GM19463 (cell line): Measurements from ENCODE around the gene AURKAIP1.
"Not testable (repeated sequence)": the region's sequence is repeated elsewhere in the genome, so short reads cannot be mapped to it uniquely, and the experiment has no call there.

Experiments used
- ATAC-seq: cut with Tn5 transposase; IDR thresholded peaks from one replicate; pipeline ENCODE4 v1.9.1; 2021; ENCODE audit warnings: mild to moderate bottlenecking, moderate library complexity; ENCODE audit not compliant: unreplicated experiment

Gene AURKAIP1

GRCh38 chr1:1406821-1407635 lies 32.0 kb upstream of the AURKAIP1 start, which contains the start of gene MRPL20:
MRPL20 (minus strand) TSS chr1:1407293; CDS start chr1:1407217, 76 bp downstream.
- ATAC-seq: peak; percentile 91

- no peak for ATAC-seq
Measured at GRCh38 chr1:1406101-1406820, 31.3 kb upstream of the AURKAIP1 start.

- no peak for ATAC-seq
Measured at GRCh38 chr1:1403653-1404052, 28.6 kb upstream of the AURKAIP1 start.

- ATAC-seq: not testable (repeated sequence)
Measured at GRCh38 chr1:1402901-1403392, 27.9 kb upstream of the AURKAIP1 start.

GRCh38 chr1:1402072-1402900 lies 27.3 kb upstream of the AURKAIP1 start:
- no peak for ATAC-seq

- no peak for ATAC-seq
Measured at GRCh38 chr1:1401457-1402010, 26.5 kb upstream of the AURKAIP1 start.

- ATAC-seq: no peak
Measured at GRCh38 chr1:1400576-1401456, 25.8 kb upstream of the AURKAIP1 start.

- no peak for ATAC-seq
Measured at GRCh38 chr1:1399872-1400575, 25.0 kb upstream of the AURKAIP1 start.

- ATAC-seq: peak; percentile 96
Measured at GRCh38 chr1:1399187-1399871, 24.3 kb upstream of the AURKAIP1 start, which contains the start of gene CCNL2. CCNL2 (minus strand) TSS chr1:1399335; CDS start chr1:1399306, 29 bp downstream.

- peak; percentile 3 for ATAC-seq
Measured at GRCh38 chr1:1398677-1399186, 23.7 kb upstream of the AURKAIP1 start.

- ATAC-seq: no peak
Measured at GRCh38 chr1:1397839-1398523, 23.0 kb upstream of the AURKAIP1 start.

GRCh38 chr1:1395166-1395565 lies 20.2 kb upstream of the AURKAIP1 start:
- no peak for ATAC-seq

GRCh38 chr1:1394116-1394515 lies 19.1 kb upstream of the AURKAIP1 start:
- no peak for ATAC-seq

- no peak for ATAC-seq
Measured at GRCh38 chr1:1393428-1393827, 18.4 kb upstream of the AURKAIP1 start.

GRCh38 chr1:1393014-1393413 lies 18.0 kb upstream of the AURKAIP1 start:
- ATAC-seq: no peak

GRCh38 chr1:1391225-1391624 lies 16.2 kb upstream of the AURKAIP1 start:
- no peak for ATAC-seq

- no peak for ATAC-seq
Measured at GRCh38 chr1:1390675-1391074, 15.7 kb upstream of the AURKAIP1 start.

GRCh38 chr1:1388078-1388472 lies 13.1 kb upstream of the AURKAIP1 start:
- no peak for ATAC-seq
